ENCODE results near the gene RAB27B. TPM values are rescaled to one million over a fixed set of nuclear protein-coding genes. Genes with fewer than 3 reads are reported as not detected.

Gene RAB27B
- total and polyA plus RNA-seq, 10 donors = 0.26 to 6.6 (median 3.4) TPM

GRCh38 chr18:54938506-54938905, 110.2 kb downstream of the RAB27B start:
- WGBS, 5 donors = 91 to 98% (median 94%) methylated on average over 3 of the region's 3 CpGs
- no peaks in the 10 kb centered on the region for H3K36me3 ChIP-seq
- no peak overlapping the region for H3K4me3 ChIP-seq
- intact Hi-C loops (cut with DNase I; ENCODE audit: low total_unique reads) = no loop called here
- no peaks in the 10 kb centered on the region for H3K27me3 ChIP-seq (replicated peaks in 1 of 7)
- no peak overlapping the region for H3K27ac ChIP-seq
- H3K9me3 ChIP-seq = no peaks in the 10 kb centered on the region
- TF ChIP-seq POLR2AphosphoS5 (IDR thresholded peaks at IDR 0.05) = no peak
- no peak for TF ChIP-seq CTCF (IDR thresholded peaks at IDR 0.05 in 8 of 11, conservative IDR thresholded peaks at IDR 0.05 in 3 of 11)
- TF ChIP-seq POLR2A (IDR thresholded peaks at IDR 0.05) = no peak
- no peak for DNase-seq
- H3K4me1 ChIP-seq = no peaks in the 10 kb centered on the region

GRCh38 chr18:54939361-54939917, 111.2 kb downstream of the RAB27B start:
- Histone ChIP-seq H3K27ac (no peak overlapping the region), H3K36me3 (no peaks in the 10 kb centered on the region), H3K4me3 (no peak overlapping the region), H3K9me3 (no peaks in the 10 kb centered on the region), H3K4me1 (no peaks in the 10 kb centered on the region), H3K27me3 (replicated peaks in 1 of 7) (no peaks in the 10 kb centered on the region)
- TF ChIP-seq CTCF (IDR thresholded peaks at IDR 0.05 in 8 of 11, conservative IDR thresholded peaks at IDR 0.05 in 3 of 11) = no peak
- no peak for TF ChIP-seq POLR2A (IDR thresholded peaks at IDR 0.05)
- TF ChIP-seq POLR2AphosphoS5 (IDR thresholded peaks at IDR 0.05) = no peak
- DNase-seq = no peak
- intact Hi-C loops (cut with DNase I; ENCODE audit: low total_unique reads) = no loop called here
- WGBS, 5 donors = 81 to 95% (median 90%) methylated on average over 6 to 7 of the region's 7 CpGs

- TF ChIP-seq POLR2AphosphoS5 (IDR thresholded peaks at IDR 0.05) (no peak), CTCF (IDR thresholded peaks at IDR 0.05 in 8 of 11, conservative IDR thresholded peaks at IDR 0.05 in 3 of 11) (no peak)
- WGBS, 5 donors = 53 to 92% (median 72%) methylated on average over 4 of the region's 4 CpGs
- no peak for DNase-seq
- Histone ChIP-seq H3K9me3 (no peaks in the 10 kb centered on the region), H3K36me3 (no peaks in the 10 kb centered on the region), H3K27ac (no peak overlapping the region), H3K4me1 (peaks cover 0 to 21% (median 13%) of the 10 kb centered on the region in 6 donors), H3K4me3 (no peak overlapping the region), H3K27me3 (replicated peaks in 1 of 7) (no peaks in the 10 kb centered on the region)
- intact Hi-C loops (cut with DNase I; ENCODE audit: low total_unique reads) = no loop called here
These were observed 113.9 kb downstream of the RAB27B start for GRCh38 chr18:54942144-54942543.

GRCh38 chr18:54942569-54942968, 114.3 kb downstream of the RAB27B start:
- TF ChIP-seq POLR2AphosphoS5 (IDR thresholded peaks at IDR 0.05) = no peak
- no peak for TF ChIP-seq POLR2A (IDR thresholded peaks at IDR 0.05)
- TF ChIP-seq CTCF (IDR thresholded peaks at IDR 0.05 in 8 of 11, conservative IDR thresholded peaks at IDR 0.05 in 3 of 11) = no peak
- H3K36me3 ChIP-seq = no peaks in the 10 kb centered on the region
- no peaks in the 10 kb centered on the region for H3K9me3 ChIP-seq
- no peak for DNase-seq
- intact Hi-C loops (cut with DNase I; ENCODE audit: low total_unique reads) = no loop called here
- no peaks in the 10 kb centered on the region for H3K27me3 ChIP-seq (replicated peaks in 1 of 7)
- no peak overlapping the region for H3K4me3 ChIP-seq
- peaks cover 0 to 23% (median 15%) of the 10 kb centered on the region in 6 donors for H3K4me1 ChIP-seq
- H3K27ac ChIP-seq = no peak overlapping the region
- 93 to 99% (median 95%) methylated on average over 3 of the region's 3 CpGs for WGBS, 5 donors

Other genes with a start within 250 kb of the RAB27B start
- 1 to 10 TPM in 5 of 7 donors, under 1 TPM in 2; 0.63 to 2.6 (median 2.0) TPM for gene DYNAP, start 237.2 kb upstream of the RAB27B start, total RNA-seq
- gene DYNAP, start 237.2 kb upstream of the RAB27B start, polyA plus RNA-seq = under 1 TPM; 0.18 to 0.35 (median 0.22) TPM
- 10 to 100 TPM in 6 of 7 donors, 1 to 10 TPM in 1; 6.7 to 25.3 (median 16.6) TPM for gene CCDC68, start 131.0 kb downstream of the RAB27B start, total RNA-seq
- gene CCDC68, start 131.0 kb downstream of the RAB27B start, polyA plus RNA-seq = 1 to 10 TPM; 2.0 to 6.0 (median 3.7) TPM